ENCODE results near the gene TULP3. TPM values are rescaled to one million over a fixed set of nuclear protein-coding genes. Genes with fewer than 3 reads are reported as not detected.

The TULP3 gene
- total RNA-seq, 1 donor from 2014 or later, result 30.4 TPM

GRCh38 chr12:2979806-2980205, 89.1 kb downstream of the TULP3 start:
- H3K27ac ChIP-seq, result no peak overlapping the region
- H3K36me3 ChIP-seq, result no peaks in the 10 kb centered on the region
- DNase-seq (ENCODE audit: extremely low spot score in 2 of 2), result no peak
- intact Hi-C loops (cut with DNase I), result no loop called here
- no peaks in the 10 kb centered on the region for H3K4me1 ChIP-seq
- TF ChIP-seq POLR2AphosphoS5 (IDR thresholded peaks at IDR 0.05; ENCODE audit: insufficient read depth in 1 of 2, low read depth in 1 of 2) (no peak), CTCF (IDR thresholded peaks at IDR 0.05) (no peak), POLR2A (IDR thresholded peaks at IDR 0.05) (no peak)
- no peaks in the 10 kb centered on the region for H3K9me3 ChIP-seq
- H3K4me3 ChIP-seq, result no peak overlapping the region
- no peaks in the 10 kb centered on the region for H3K27me3 ChIP-seq

GRCh38 chr12:2980630-2981029, 89.9 kb downstream of the TULP3 start:
- DNase-seq (ENCODE audit: extremely low spot score in 2 of 2), result no peak
- no peaks in the 10 kb centered on the region for H3K27me3 ChIP-seq
- H3K4me3 ChIP-seq, result no peak overlapping the region
- no peaks in the 10 kb centered on the region for H3K9me3 ChIP-seq
- no peak overlapping the region for H3K27ac ChIP-seq
- TF ChIP-seq CTCF (IDR thresholded peaks at IDR 0.05) (no peak), POLR2A (IDR thresholded peaks at IDR 0.05) (no peak), POLR2AphosphoS5 (IDR thresholded peaks at IDR 0.05; ENCODE audit: insufficient read depth in 1 of 2, low read depth in 1 of 2) (no peak)
- intact Hi-C loops (cut with DNase I), result no loop called here
- H3K36me3 ChIP-seq, result no peaks in the 10 kb centered on the region
- H3K4me1 ChIP-seq, result no peaks in the 10 kb centered on the region

- Histone ChIP-seq H3K27me3 (no peaks in the 10 kb centered on the region), H3K36me3 (no peaks in the 10 kb centered on the region), H3K4me3 (no peak overlapping the region), H3K4me1 (no peaks in the 10 kb centered on the region), H3K27ac (no peak overlapping the region), H3K9me3 (no peaks in the 10 kb centered on the region)
- no peak for DNase-seq (ENCODE audit: extremely low spot score in 2 of 2)
- no peak for TF ChIP-seq POLR2AphosphoS5 (IDR thresholded peaks at IDR 0.05; ENCODE audit: insufficient read depth in 1 of 2, low read depth in 1 of 2)
- no peak for TF ChIP-seq CTCF (IDR thresholded peaks at IDR 0.05)
- TF ChIP-seq POLR2A (IDR thresholded peaks at IDR 0.05), result no peak
- intact Hi-C loops (cut with DNase I), result no loop called here
These were observed 91.7 kb downstream of the TULP3 start for GRCh38 chr12:2982361-2982760.

GRCh38 chr12:2984249-2984648, 93.6 kb downstream of the TULP3 start:
- no peak for DNase-seq (ENCODE audit: extremely low spot score in 2 of 2)
- intact Hi-C loops (cut with DNase I), result no loop called here
- H3K4me3 ChIP-seq, result no peak overlapping the region
- H3K27me3 ChIP-seq, result no peaks in the 10 kb centered on the region
- no peak overlapping the region for H3K27ac ChIP-seq
- no peaks in the 10 kb centered on the region for H3K9me3 ChIP-seq
- H3K4me1 ChIP-seq, result no peaks in the 10 kb centered on the region
- TF ChIP-seq POLR2A (IDR thresholded peaks at IDR 0.05) (no peak), POLR2AphosphoS5 (IDR thresholded peaks at IDR 0.05; ENCODE audit: insufficient read depth in 1 of 2, low read depth in 1 of 2) (no peak), CTCF (IDR thresholded peaks at IDR 0.05) (no peak)
- no peaks in the 10 kb centered on the region for H3K36me3 ChIP-seq

- Histone ChIP-seq H3K36me3 (no peaks in the 10 kb centered on the region), H3K9me3 (no peaks in the 10 kb centered on the region), H3K27me3 (no peaks in the 10 kb centered on the region), H3K27ac (no peak overlapping the region), H3K4me3 (no peak overlapping the region), H3K4me1 (no peaks in the 10 kb centered on the region)
- TF ChIP-seq POLR2AphosphoS5 (IDR thresholded peaks at IDR 0.05; ENCODE audit: insufficient read depth in 1 of 2, low read depth in 1 of 2) (no peak), POLR2A (IDR thresholded peaks at IDR 0.05) (no peak), CTCF (IDR thresholded peaks at IDR 0.05) (no peak)
- DNase-seq (ENCODE audit: extremely low spot score in 2 of 2), result no peak
- intact Hi-C loops (cut with DNase I), result no loop called here
These were observed 94.0 kb downstream of the TULP3 start for GRCh38 chr12:2984698-2985097.

Data from vagina (tissue), 2 donors.